ENCODE results near the gene MKI67. TPM values are rescaled to one million over a fixed set of nuclear protein-coding genes. Genes with fewer than 3 reads are reported as not detected.

MKI67 gene
- total RNA-seq, 4 donors from 2014 or later, result 2.4 to 9.1 (median 4.2) TPM

GRCh38 chr10:128059266-128059981 lies 66.8 kb downstream of the MKI67 start:
- intact Hi-C loops (cut with DNase I; ENCODE audit: low total_unique reads), result no loop called here
- no peak overlapping the region for H3K4me3 ChIP-seq (ENCODE audit: low read depth, poor library complexity, severe bottlenecking)
- no peak for DNase-seq (ENCODE audit: low spot score in 2 of 2)
- 83 to 84% methylated on average over 11 to 15 of the region's 15 CpGs for WGBS, 2 donors
- TF ChIP-seq, protein P1, sequence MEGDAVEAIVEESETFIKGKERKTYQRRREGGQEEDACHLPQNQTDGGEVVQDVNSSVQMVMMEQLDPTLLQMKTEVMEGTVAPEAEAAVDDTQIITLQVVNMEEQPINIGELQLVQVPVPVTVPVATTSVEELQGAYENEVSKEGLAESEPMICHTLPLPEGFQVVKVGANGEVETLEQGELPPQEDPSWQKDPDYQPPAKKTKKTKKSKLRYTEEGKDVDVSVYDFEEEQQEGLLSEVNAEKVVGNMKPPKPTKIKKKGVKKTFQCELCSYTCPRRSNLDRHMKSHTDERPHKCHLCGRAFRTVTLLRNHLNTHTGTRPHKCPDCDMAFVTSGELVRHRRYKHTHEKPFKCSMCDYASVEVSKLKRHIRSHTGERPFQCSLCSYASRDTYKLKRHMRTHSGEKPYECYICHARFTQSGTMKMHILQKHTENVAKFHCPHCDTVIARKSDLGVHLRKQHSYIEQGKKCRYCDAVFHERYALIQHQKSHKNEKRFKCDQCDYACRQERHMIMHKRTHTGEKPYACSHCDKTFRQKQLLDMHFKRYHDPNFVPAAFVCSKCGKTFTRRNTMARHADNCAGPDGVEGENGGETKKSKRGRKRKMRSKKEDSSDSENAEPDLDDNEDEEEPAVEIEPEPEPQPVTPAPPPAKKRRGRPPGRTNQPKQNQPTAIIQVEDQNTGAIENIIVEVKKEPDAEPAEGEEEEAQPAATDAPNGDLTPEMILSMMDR (IDR thresholded peaks at IDR 0.05), result no peak
- TF ChIP-seq POLR2A (IDR thresholded peaks at IDR 0.05), result no peak

- H3K4me3 ChIP-seq (ENCODE audit: low read depth, poor library complexity, severe bottlenecking), result no peak overlapping the region
- no peak for DNase-seq (ENCODE audit: low spot score in 2 of 2)
- TF ChIP-seq, protein P1 (IDR thresholded peaks at IDR 0.05), result no peak
- no peak for TF ChIP-seq POLR2A (IDR thresholded peaks at IDR 0.05)
- intact Hi-C loops (cut with DNase I; ENCODE audit: low total_unique reads), result no loop called here
Observed at GRCh38 chr10:128058750-128059134, 67.5 kb downstream of the MKI67 start.

GRCh38 chr10:128058106-128058749 lies 68.0 kb downstream of the MKI67 start:
- no peak for DNase-seq (ENCODE audit: low spot score in 2 of 2)
- TF ChIP-seq POLR2A (IDR thresholded peaks at IDR 0.05), result no peak
- TF ChIP-seq, protein P1 (IDR thresholded peaks at IDR 0.05), result no peak
- no peak overlapping the region for H3K4me3 ChIP-seq (ENCODE audit: low read depth, poor library complexity, severe bottlenecking)
- 89 to 99% methylated on average over 9 of the region's 9 CpGs for WGBS, 2 donors
- intact Hi-C loops (cut with DNase I; ENCODE audit: low total_unique reads), result no loop called here

GRCh38 chr10:128056303-128057050 lies 69.7 kb downstream of the MKI67 start:
- DNase-seq (ENCODE audit: low spot score in 2 of 2), result no peak
- WGBS, 2 donors, result 73 to 80% methylated on average over 15 to 17 of the region's 17 CpGs
- no peak for TF ChIP-seq POLR2A (IDR thresholded peaks at IDR 0.05)
- TF ChIP-seq, protein P1 (IDR thresholded peaks at IDR 0.05), result no peak
- H3K4me3 ChIP-seq (ENCODE audit: low read depth, poor library complexity, severe bottlenecking), result no peak overlapping the region
- intact Hi-C loops (cut with DNase I; ENCODE audit: low total_unique reads), result no loop called here

GRCh38 chr10:128055061-128055868 lies 71.0 kb downstream of the MKI67 start:
- intact Hi-C loops (cut with DNase I; ENCODE audit: low total_unique reads), result no loop called here
- no peak for TF ChIP-seq POLR2A (IDR thresholded peaks at IDR 0.05)
- TF ChIP-seq, protein P1 (IDR thresholded peaks at IDR 0.05), result no peak
- no peak overlapping the region for H3K4me3 ChIP-seq (ENCODE audit: low read depth, poor library complexity, severe bottlenecking)
- DNase-seq (ENCODE audit: low spot score in 2 of 2), result no peak
- WGBS, 2 donors, result 96% methylated on average over 24 to 25 of the region's 25 CpGs

All from lower leg skin (tissue), 4 donors.